Muscle of back (tissue), 13 donors: ENCODE results near the gene SPATS2L. TPM values are rescaled to one million over a fixed set of nuclear protein-coding genes. Genes with fewer than 3 reads are reported as not detected.

ENCODE experiments used
- DNase-seq, 3 donors: peaks; one replicate each; pipeline versions ENCODE4 v3.0.0 to v3.0.0-alpha.2; 2013
- long read RNA-seq, 9 donors: transcript quantifications; one replicate each; lab custom pipeline, GENCODE V29; 2026
- polyA plus RNA-seq, 10 donors: library from polyadenylated mRNA; unstranded; fragments of 120-200 nt; gene quantifications; one replicate each; pipeline ENCODE4 v1.2.1, GENCODE V29; 2013; ENCODE audit not compliant: insufficient read length in 10 of 10

SPATS2L gene
- 100 to 1,000 TPM; 193 to 235 (median 219) TPM for polyA plus RNA-seq
- long read RNA-seq, donor 1, transcript SPATS2L-209 (13 exons, 2,698 nt) = minor isoform, 5 of 253 reads
- long read RNA-seq, donor 1, transcript SPATS2L-223 (3 exons, 745 nt) = minor isoform, 7 of 253 reads
- long read RNA-seq, donor 1, transcript SPATS2L-204 (13 exons, 2,463 nt) = major isoform, 10 of 253 reads
- long read RNA-seq, donor 1, transcript SPATS2L-202 (12 exons, 2,119 nt) = minor isoform, 6 of 253 reads
- long read RNA-seq, donor 1, partial matches to known transcripts = 208 of 253 reads
- long read RNA-seq, donor 1, other reads (novel, unspliced or antisense) = 17 of 253 reads
- long read RNA-seq, donor 2, transcript SPATS2L-223 (3 exons, 745 nt) = major isoform, 10 of 156 reads
- long read RNA-seq, donor 2, transcript SPATS2L-204 (13 exons, 2,463 nt) = minor isoform, 9 of 156 reads
- long read RNA-seq, donor 2, partial matches to known transcripts = 125 of 156 reads
- long read RNA-seq, donor 2, other reads (novel, unspliced or antisense) = 7 of 156 reads
- long read RNA-seq, donor 3 = 0 reads
- long read RNA-seq, donor 4, transcript SPATS2L-204 (13 exons, 2,463 nt) = major isoform, 9 of 95 reads
- long read RNA-seq, donor 4, transcript SPATS2L-202 (12 exons, 2,119 nt) = minor isoform, 5 of 95 reads
- long read RNA-seq, donor 4, partial matches to known transcripts = 70 of 95 reads
- long read RNA-seq, donor 4, other reads (novel, unspliced or antisense) = 7 of 95 reads
- long read RNA-seq, donor 5, transcript SPATS2L-223 (3 exons, 745 nt) = major isoform, 12 of 239 reads
- long read RNA-seq, donor 5, partial matches to known transcripts = 205 of 239 reads
- long read RNA-seq, donor 5, other reads (novel, unspliced or antisense) = 9 of 239 reads
- long read RNA-seq, donor 6, full-length matches to known transcripts = 27 of 227 reads
- long read RNA-seq, donor 6, partial matches to known transcripts = 173 of 227 reads
- long read RNA-seq, donor 6, other reads (novel, unspliced or antisense) = 27 of 227 reads
- long read RNA-seq, donor 7, transcript SPATS2L-204 (13 exons, 2,463 nt) = major isoform, 10 of 119 reads
- long read RNA-seq, donor 7, partial matches to known transcripts = 85 of 119 reads
- long read RNA-seq, donor 7, other reads (novel, unspliced or antisense) = 17 of 119 reads
- long read RNA-seq, donor 8, transcript SPATS2L-223 (3 exons, 745 nt) = minor isoform, 5 of 153 reads
- long read RNA-seq, donor 8, transcript SPATS2L-204 (13 exons, 2,463 nt) = major isoform, 9 of 153 reads
- long read RNA-seq, donor 8, partial matches to known transcripts = 135 of 153 reads
- long read RNA-seq, donor 8, other reads (novel, unspliced or antisense) = 0 of 153 reads
- long read RNA-seq, donor 9, partial matches to known transcripts = 21 of 24 reads
- long read RNA-seq, donor 9, other reads (novel, unspliced or antisense) = 0 of 24 reads

- DNase-seq = peak; percentile 86 to 96 (median 90)
Measured at GRCh38 chr2:200306196-200306930, at the start of gene SPATS2L. TSS of gene SPATS2L (plus strand) at chr2:200306693. CDS start at chr2:200389245, 82,552 bp downstream.

- DNase-seq = no peak
Measured at GRCh38 chr2:200257570-200257969, 48.9 kb upstream of the SPATS2L start.

- DNase-seq = no peak
Measured at GRCh38 chr2:200258081-200258480, 48.4 kb upstream of the SPATS2L start.

GRCh38 chr2:200258881-200259576 is 47.5 kb upstream of the SPATS2L start:
- no peak for DNase-seq

- no peak for DNase-seq
Measured at GRCh38 chr2:200259577-200259957, 46.9 kb upstream of the SPATS2L start.

GRCh38 chr2:200262047-200262446 is 44.4 kb upstream of the SPATS2L start:
- no peak for DNase-seq

- no peak for DNase-seq
Measured at GRCh38 chr2:200263279-200263678, 43.2 kb upstream of the SPATS2L start.

GRCh38 chr2:200264631-200265030 is 41.9 kb upstream of the SPATS2L start:
- no peak for DNase-seq

GRCh38 chr2:200266406-200266805 is 40.1 kb upstream of the SPATS2L start:
- no peak for DNase-seq

GRCh38 chr2:200267350-200267749 is 39.1 kb upstream of the SPATS2L start:
- no peak for DNase-seq

GRCh38 chr2:200270732-200271131 is 35.8 kb upstream of the SPATS2L start:
- DNase-seq = no peak

- no peak for DNase-seq
Measured at GRCh38 chr2:200272320-200272719, 34.2 kb upstream of the SPATS2L start.

- peak in 1 of 3 donors; percentile 55 for DNase-seq
Measured at GRCh38 chr2:200274116-200275075, 32.1 kb upstream of the SPATS2L start.

- DNase-seq = peak in 1 of 3 donors; percentile 52
Measured at GRCh38 chr2:200275295-200276013, 31.0 kb upstream of the SPATS2L start.

- no peak for DNase-seq
Measured at GRCh38 chr2:200276472-200276871, 30.0 kb upstream of the SPATS2L start.

- DNase-seq = no peak
Measured at GRCh38 chr2:200278694-200279316, 27.7 kb upstream of the SPATS2L start.

GRCh38 chr2:200279857-200280256 is 26.6 kb upstream of the SPATS2L start:
- no peak for DNase-seq

GRCh38 chr2:200286578-200286977 is 19.9 kb upstream of the SPATS2L start:
- no peak for DNase-seq
